Glutamatergic neuron (in vitro differentiated cells): ENCODE results near the gene TNS3. TPM values are rescaled to one million over a fixed set of nuclear protein-coding genes. Genes with fewer than 3 reads are reported as not detected.

Source experiments
- DNase-seq: peaks from one replicate; pipeline ENCODE4 v3.0.0; 2022
- H3K27ac Mint-ChIP-seq: one replicate; pipeline ENCODE4 v1.8.0; 2020; ENCODE audit warnings: mild to moderate bottlenecking, mixed read lengths, inconsistent platforms; ENCODE audit not compliant: unreplicated experiment
- H3K27me3 Mint-ChIP-seq: one replicate; pipeline ENCODE4 v1.8.0; 2020; ENCODE audit warnings: mild to moderate bottlenecking, moderate library complexity, mixed read lengths, inconsistent platforms; ENCODE audit not compliant: unreplicated experiment
- H3K36me3 Mint-ChIP-seq: one replicate; pipeline ENCODE4 v1.8.0; 2020; ENCODE audit warnings: mild to moderate bottlenecking, mixed read lengths, inconsistent platforms; ENCODE audit not compliant: unreplicated experiment
- H3K4me1 Mint-ChIP-seq: one replicate; pipeline ENCODE4 v1.8.0; 2020; ENCODE audit warnings: mild to moderate bottlenecking, low read depth, mixed read lengths, inconsistent platforms; ENCODE audit not compliant: unreplicated experiment
- H3K4me3 Mint-ChIP-seq: one replicate; pipeline ENCODE4 v1.8.0; 2020; ENCODE audit warnings: mild to moderate bottlenecking, mixed read lengths, inconsistent platforms; ENCODE audit not compliant: unreplicated experiment
- H3K9me3 Mint-ChIP-seq: one replicate; pipeline ENCODE4 v1.8.0; 2020; ENCODE audit warnings: mild to moderate bottlenecking, moderate library complexity, mixed read lengths, inconsistent platforms; ENCODE audit not compliant: unreplicated experiment
- total RNA-seq: library from RNA; stranded (reverse); fragmentation: NEBNext Ultra II Directional; extraction: Animal tissue kit (Norgen Biotek cat#: 25700); gene quantifications from one replicate; pipeline ENCODE4 v1.2.1, GENCODE V29; 2021; ENCODE audit not compliant: unreplicated experiment
- TF ChIP-seq, protein P1 (sequence below): fragments of 200-600 bp; sonication (generic); IDR thresholded peaks from one replicate; pipeline ENCODE4 v1.5.0; 2021; ENCODE audit not compliant: partially characterized antibody, unreplicated experiment

The TNS3 gene
- total RNA-seq, 1 donor from 2014 or later: 3.8 TPM

DNA sequence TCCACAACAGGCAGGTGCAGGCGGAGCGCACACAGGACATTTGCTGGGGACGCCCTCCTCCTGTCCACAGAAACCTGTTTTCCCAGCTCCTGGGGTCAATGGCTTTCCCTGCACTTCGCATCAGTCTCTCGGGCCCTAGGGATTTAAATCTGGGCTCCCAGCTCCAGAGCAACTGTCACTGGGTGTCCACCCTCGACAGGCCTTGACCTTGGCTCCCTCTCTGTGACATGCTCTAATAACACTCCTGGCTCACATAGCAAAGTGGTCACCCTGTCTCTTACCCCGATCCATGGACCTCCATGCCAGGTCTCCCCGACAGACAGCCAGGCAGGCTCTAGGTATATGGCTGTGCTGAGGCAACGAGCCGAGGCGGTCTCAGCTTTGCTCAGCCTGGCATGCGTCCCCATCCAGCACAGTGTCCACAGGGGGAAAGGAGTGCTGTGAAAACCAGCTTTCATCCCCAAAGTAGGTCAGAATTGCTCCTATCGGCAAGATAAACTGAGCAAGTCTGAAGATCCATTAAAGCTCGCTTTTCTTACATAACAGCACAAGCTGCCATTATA lies 195.6 kb downstream of the TNS3 start:
- no peak overlapping the region for H3K27ac Mint-ChIP-seq
- H3K4me3 Mint-ChIP-seq: no peak overlapping the region
- TF ChIP-seq, protein P1, sequence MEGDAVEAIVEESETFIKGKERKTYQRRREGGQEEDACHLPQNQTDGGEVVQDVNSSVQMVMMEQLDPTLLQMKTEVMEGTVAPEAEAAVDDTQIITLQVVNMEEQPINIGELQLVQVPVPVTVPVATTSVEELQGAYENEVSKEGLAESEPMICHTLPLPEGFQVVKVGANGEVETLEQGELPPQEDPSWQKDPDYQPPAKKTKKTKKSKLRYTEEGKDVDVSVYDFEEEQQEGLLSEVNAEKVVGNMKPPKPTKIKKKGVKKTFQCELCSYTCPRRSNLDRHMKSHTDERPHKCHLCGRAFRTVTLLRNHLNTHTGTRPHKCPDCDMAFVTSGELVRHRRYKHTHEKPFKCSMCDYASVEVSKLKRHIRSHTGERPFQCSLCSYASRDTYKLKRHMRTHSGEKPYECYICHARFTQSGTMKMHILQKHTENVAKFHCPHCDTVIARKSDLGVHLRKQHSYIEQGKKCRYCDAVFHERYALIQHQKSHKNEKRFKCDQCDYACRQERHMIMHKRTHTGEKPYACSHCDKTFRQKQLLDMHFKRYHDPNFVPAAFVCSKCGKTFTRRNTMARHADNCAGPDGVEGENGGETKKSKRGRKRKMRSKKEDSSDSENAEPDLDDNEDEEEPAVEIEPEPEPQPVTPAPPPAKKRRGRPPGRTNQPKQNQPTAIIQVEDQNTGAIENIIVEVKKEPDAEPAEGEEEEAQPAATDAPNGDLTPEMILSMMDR: no peak
- H3K27me3 Mint-ChIP-seq: peaks cover 3% of the 10 kb centered on the region
- H3K9me3 Mint-ChIP-seq: peaks cover 2% of the 10 kb centered on the region
- peaks cover 6% of the 10 kb centered on the region for H3K4me1 Mint-ChIP-seq
- peaks cover 5% of the 10 kb centered on the region for H3K36me3 Mint-ChIP-seq
- no peak for DNase-seq

DNA sequence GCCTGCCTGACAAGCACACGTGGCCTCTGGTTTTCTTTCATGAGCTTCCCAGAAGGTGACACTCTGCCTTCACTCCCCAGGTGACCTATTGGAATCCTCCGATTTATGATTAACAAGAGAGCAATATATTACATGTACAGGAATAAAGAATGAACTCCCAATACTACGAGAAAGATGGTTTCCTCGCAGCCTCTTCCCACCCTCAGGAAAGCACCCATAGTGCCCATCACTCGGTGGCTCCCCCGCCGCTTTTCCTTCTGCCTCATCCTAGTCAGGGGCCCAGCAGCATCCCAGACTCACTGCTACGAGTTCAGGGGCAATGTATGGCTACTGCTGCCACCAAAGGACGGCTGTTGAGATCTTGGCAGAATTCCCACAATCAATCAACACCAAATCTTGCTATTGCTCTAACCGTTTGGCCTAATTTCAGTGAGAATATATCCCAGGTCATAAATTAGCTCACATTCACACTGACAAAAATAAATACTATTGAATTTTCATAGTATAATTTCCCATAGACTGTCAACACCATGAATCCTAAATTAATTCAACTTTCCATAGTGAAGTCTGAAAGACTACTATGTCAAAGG lies 196.3 kb downstream of the TNS3 start:
- Mint-ChIP-seq H3K27ac (no peak overlapping the region), H3K4me3 (no peak overlapping the region), H3K36me3 (peaks cover 5% of the 10 kb centered on the region), H3K27me3 (peaks cover 3% of the 10 kb centered on the region), H3K4me1 (peaks cover 14% of the 10 kb centered on the region), H3K9me3 (peaks cover 2% of the 10 kb centered on the region)
- no peak for DNase-seq
- TF ChIP-seq, protein P1: no peak

DNA sequence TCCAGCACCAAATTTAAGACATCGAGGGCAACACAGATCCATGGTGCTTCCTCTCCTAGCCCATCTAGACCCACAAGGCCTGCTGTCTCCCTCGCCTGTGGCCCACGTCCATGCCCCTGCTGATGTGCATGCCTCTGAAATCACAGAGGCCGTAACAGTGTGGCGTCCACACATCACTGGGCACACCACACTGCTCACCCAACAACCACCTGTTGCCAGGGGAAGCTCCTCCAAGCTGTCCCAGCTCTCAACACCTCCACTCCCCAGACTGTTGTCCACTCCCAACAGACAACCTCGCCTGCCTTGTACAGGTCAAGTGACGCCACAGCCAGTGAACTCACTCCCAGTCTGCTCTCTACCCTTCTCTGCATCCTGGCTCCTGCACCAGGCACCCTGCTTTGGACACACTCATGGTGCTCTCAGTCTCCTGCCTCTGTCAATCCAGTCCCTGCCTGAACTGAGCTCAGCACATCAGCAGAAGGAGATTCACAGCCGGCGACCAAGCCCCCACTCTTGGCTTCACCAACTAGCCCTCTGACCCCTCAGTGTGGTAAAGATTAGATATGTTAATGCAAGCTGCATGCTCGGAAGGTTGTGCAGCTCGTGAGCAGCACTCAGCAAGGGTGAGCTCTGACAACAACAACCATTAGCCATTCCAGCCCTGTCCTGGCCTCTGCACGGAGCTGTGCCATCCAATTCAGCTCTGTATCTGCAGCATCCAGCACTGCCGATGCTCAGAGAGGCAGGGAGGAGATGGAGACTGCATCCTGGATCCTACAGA lies 197.0 kb downstream of the TNS3 start:
- Mint-ChIP-seq H3K27ac (no peak overlapping the region), H3K36me3 (peaks cover 5% of the 10 kb centered on the region), H3K27me3 (peaks cover 3% of the 10 kb centered on the region), H3K9me3 (peaks cover 2% of the 10 kb centered on the region), H3K4me3 (no peak overlapping the region), H3K4me1 (peaks cover 17% of the 10 kb centered on the region)
- TF ChIP-seq, protein P1: no peak
- peak; percentile 6 for DNase-seq

DNA sequence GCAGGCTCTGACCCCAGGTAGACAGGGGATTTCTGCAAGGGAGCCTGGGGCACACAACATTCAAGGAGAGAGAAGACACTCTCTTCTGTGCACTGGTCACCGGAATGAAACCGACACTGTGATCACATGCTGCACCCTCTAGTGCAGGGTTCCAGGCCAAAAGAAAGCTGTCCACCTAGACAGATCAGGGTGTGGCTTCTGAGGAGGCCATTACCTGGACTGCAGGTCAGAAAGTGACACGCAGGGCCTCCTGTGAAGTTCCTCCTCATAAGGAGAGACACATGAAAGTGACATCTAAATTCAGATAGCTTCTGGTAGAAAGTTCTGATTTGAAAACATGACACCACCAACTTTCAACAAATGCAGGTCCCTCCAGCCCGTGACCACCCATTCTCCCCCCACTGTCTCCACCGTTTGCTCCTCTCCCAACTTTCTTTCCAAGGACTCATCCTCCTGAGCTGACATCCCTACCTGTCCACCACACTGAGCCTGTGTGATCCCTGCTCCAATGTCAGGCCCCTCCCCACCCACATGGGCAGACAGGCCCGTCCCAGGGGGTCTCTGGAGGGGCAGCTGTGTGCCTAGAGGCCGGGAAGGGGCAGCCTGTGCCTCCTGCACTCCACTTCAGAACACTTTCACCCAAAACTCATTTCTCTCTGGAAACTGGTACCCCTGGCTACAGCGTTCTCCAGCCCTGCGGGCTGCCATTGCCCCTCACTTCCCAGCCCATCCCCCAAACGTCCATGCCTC lies 198.0 kb downstream of the TNS3 start:
- Mint-ChIP-seq H3K27ac (no peak overlapping the region), H3K4me3 (no peak overlapping the region), H3K27me3 (peaks cover 3% of the 10 kb centered on the region), H3K36me3 (peaks cover 5% of the 10 kb centered on the region), H3K9me3 (peaks cover 2% of the 10 kb centered on the region), H3K4me1 (peaks cover 19% of the 10 kb centered on the region)
- TF ChIP-seq, protein P1: no peak
- no peak for DNase-seq
